ENCODE results near the gene FGF12. TPM values are rescaled to one million over a fixed set of nuclear protein-coding genes. Genes with fewer than 3 reads are reported as not detected.

The FGF12 gene
- total RNA-seq, 3 donors from 2014 or later: 0.44 to 2.1 (median 0.66) TPM

DNA sequence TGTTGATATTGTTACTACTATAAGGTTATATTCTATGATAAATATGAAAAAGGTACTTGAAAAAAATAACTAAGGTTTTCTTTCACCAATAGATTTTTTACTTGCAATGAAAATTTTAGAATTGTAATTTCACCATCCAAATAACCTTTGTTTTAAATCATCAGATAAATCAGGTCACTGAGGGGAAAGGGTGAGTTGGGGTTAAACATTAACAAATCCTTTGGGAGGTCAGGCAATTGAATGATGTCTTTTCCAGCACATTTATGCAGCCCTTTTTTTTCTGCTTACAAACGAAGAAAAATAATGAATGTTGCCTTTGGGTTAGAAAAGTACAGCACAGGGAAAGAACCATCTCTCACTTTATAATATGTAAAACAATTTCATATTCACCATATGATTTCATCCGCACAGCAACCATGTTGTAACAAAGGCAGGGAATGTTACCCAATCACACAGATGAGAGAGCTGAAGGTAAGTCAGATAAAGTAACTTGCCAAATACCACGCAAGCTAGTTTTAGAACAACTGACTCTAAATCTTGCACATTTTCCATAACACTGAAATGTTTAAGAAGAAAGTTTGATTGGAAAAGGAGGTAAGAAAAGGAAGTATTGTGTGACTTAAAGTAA is 151.3 kb downstream of the FGF12 start:
- Histone ChIP-seq H3K9me3 (no peaks in the 10 kb centered on the region), H3K4me1 (no peaks in the 10 kb centered on the region), H3K36me3 (no peaks in the 10 kb centered on the region), H3K27ac (no peak overlapping the region), H3K4me3 (no peak overlapping the region), H3K27me3 (no peaks in the 10 kb centered on the region)
- DNase-seq (ENCODE audit: low spot score in 2 of 2): no peak
- TF ChIP-seq POLR2A (IDR thresholded peaks at IDR 0.05) (no peak), POLR2AphosphoS5 (IDR thresholded peaks at IDR 0.05) (no peak), CTCF (IDR thresholded peaks at IDR 0.05) (no peak)
- intact Hi-C loops (cut with DNase I; ENCODE audit: low total_unique reads): no loop called here

- TF ChIP-seq POLR2A (IDR thresholded peaks at IDR 0.05) (no peak), CTCF (IDR thresholded peaks at IDR 0.05) (no peak), POLR2AphosphoS5 (IDR thresholded peaks at IDR 0.05) (no peak)
- Histone ChIP-seq H3K4me1 (no peaks in the 10 kb centered on the region), H3K9me3 (no peaks in the 10 kb centered on the region), H3K36me3 (no peaks in the 10 kb centered on the region), H3K27ac (no peak overlapping the region), H3K27me3 (no peaks in the 10 kb centered on the region), H3K4me3 (no peak overlapping the region)
- intact Hi-C loops (cut with DNase I; ENCODE audit: low total_unique reads): no loop called here
- DNase-seq (ENCODE audit: low spot score in 2 of 2): no peak
These were observed 154.1 kb downstream of the FGF12 start for GRCh38 chr3:192573240-192573639.

DNA sequence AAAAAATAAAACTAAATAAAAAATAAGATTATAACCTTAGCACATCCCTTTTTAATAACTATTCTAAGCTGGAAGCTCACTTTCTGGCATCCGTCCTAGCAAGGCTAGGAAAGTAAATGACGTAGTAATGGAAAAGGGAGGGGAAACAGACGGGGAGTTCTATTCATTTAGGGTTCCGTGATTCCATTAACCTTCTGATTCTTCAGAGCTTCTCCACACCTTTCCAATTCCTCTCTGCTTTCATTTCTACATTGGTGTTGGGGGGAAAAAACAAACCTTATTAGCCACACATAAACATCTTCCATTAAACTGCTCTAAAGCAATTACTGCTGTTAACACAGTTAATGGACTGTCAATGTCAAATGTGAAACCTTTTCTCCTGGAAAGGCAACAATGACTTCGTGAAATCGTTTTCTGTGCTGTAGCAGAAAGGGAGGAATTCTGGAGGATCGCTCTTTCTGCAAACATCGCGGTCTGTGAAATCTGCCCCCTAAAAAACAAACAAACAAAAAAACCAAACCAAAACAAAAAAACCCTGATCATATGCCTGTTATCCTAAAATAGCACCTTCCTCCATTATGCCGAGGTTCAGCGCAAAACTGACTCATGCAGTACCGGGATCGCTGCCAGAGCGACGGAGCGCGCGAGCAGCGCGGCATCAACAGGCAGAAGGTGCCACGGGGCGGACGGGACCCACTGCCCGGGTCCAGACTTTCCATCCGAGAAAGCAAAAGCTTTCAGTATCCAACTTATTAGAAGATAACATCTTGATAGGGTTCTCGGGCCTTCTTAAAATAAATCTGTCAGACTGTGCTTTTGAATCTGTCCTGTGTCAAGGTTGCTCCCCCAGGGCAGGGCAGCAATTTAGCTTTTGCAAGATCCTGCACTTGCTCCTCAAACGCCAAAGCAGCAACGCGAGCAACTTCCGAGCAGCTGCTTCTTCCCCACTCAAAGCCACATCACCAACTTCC is 156.2 kb downstream of the FGF12 start:
- peak overlapping the region in 1 of 2 donors; percentile 45 for H3K27ac ChIP-seq
- intact Hi-C loops (cut with DNase I; ENCODE audit: low total_unique reads): no loop called here
- peak; percentile 34 to 65 for DNase-seq (ENCODE audit: low spot score in 2 of 2)
- H3K4me3 ChIP-seq: peak overlapping the region; percentile 20 to 61 (median 51)
- no peaks in the 10 kb centered on the region for H3K4me1 ChIP-seq
- TF ChIP-seq POLR2A (IDR thresholded peaks at IDR 0.05) (no peak), CTCF (IDR thresholded peaks at IDR 0.05) (no peak), POLR2AphosphoS5 (IDR thresholded peaks at IDR 0.05) (no peak)
- H3K27me3 ChIP-seq: no peaks in the 10 kb centered on the region
- H3K36me3 ChIP-seq: no peaks in the 10 kb centered on the region
- no peaks in the 10 kb centered on the region for H3K9me3 ChIP-seq

DNA sequence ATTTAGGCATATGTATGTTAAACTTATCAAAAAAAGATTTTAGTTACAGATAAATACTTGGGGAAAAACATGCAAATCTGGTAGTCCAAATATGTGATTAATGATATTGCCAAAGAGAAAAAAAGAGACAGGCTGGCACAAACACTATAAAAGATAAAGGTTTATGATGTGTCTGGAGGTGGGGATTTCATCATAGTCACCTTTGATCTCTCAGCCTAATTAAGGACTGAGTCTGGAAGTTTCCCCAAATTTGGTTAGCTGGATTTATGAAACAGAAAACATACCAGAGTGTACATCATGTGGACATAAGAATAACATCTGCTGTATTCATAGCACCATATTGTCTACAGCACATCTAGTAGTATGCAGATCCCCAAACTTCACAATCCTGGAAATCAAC is 157.0 kb downstream of the FGF12 start:
- no peak for TF ChIP-seq POLR2A (IDR thresholded peaks at IDR 0.05)
- no peak for TF ChIP-seq CTCF (IDR thresholded peaks at IDR 0.05)
- TF ChIP-seq POLR2AphosphoS5 (IDR thresholded peaks at IDR 0.05): no peak
- no peak for DNase-seq (ENCODE audit: low spot score in 2 of 2)
- Histone ChIP-seq H3K27me3 (no peaks in the 10 kb centered on the region), H3K9me3 (no peaks in the 10 kb centered on the region), H3K4me3 (no peak overlapping the region), H3K27ac (no peak overlapping the region), H3K4me1 (no peaks in the 10 kb centered on the region), H3K36me3 (no peaks in the 10 kb centered on the region)
- intact Hi-C loops (cut with DNase I; ENCODE audit: low total_unique reads): no loop called here

Measured in breast epithelium (tissue), 4 donors.